ENCODE data around the gene AUTS2.

AUTS2 gene

GRCh38 chr7:70014472-70015177 lies 416.4 kb downstream of the AUTS2 start:
- DNase-seq: no peak

- no peak for DNase-seq
Measured at GRCh38 chr7:70015353-70015752, 417.1 kb downstream of the AUTS2 start.

- DNase-seq: no peak
Measured at GRCh38 chr7:70016044-70016770, 417.9 kb downstream of the AUTS2 start.

GRCh38 chr7:70017357-70017756 lies 419.1 kb downstream of the AUTS2 start:
- DNase-seq: no peak

GRCh38 chr7:70018700-70019099 lies 420.4 kb downstream of the AUTS2 start:
- DNase-seq: no peak

DNA sequence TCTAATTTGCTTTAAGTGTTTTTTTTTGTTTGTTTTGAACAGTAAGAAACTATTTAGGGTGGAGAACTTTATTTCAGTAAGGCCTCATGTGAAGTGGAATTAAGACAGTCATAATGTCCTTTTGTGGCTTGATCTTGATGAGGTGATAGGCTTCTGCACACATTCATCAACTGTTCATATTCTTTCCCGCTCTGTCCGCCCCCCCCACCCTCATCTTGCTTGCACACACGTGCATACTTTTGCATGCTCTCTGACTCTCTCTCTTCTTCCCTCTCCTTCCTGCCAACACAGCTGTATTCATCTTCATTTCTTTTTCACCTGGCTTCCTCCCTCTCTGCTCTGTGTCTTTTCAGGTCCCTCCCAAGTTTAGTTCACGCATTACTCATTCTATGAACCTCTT lies 429.6 kb downstream of the AUTS2 start:
- DNase-seq: no peak

DNA sequence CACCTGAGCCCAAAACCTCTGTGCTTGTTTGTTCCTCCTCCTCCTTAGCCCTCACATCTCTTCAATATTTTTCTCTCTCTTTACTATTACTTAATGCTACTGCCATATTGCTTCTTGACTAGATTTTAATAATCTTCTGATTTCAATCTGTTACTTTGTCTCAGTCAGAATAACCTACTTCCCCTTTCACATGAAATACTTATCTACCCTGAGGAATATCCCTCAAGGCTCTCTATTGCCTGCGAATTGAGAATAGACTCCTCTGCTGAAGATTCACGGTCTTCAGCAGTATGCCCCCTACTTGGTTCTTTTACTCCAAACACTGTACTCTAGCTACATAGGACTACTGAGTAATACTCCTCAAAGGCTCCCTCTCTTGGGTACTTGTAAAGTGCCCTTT lies 430.3 kb downstream of the AUTS2 start:
- no peak for DNase-seq

DNA sequence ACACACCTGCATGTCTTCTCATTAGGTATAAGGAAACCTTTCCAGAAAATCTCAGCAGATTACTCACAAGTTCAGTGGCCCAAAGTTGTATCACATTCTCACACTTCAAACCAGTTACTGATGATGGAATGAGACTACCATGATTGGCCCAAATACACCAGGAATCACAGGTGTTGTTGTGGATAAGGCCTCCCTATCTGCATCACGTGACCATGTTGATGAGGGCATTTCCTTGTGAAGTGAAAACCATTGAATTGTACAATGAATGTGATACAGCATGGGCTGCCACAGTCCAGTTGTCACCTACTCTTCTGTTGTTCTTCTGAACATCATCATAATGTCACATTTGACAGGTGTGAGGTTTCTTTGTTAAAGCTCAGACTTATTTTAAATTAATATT lies 431.7 kb downstream of the AUTS2 start:
- DNase-seq: no peak

GRCh38 chr7:70030745-70031144 lies 432.5 kb downstream of the AUTS2 start:
- DNase-seq: no peak

DNA sequence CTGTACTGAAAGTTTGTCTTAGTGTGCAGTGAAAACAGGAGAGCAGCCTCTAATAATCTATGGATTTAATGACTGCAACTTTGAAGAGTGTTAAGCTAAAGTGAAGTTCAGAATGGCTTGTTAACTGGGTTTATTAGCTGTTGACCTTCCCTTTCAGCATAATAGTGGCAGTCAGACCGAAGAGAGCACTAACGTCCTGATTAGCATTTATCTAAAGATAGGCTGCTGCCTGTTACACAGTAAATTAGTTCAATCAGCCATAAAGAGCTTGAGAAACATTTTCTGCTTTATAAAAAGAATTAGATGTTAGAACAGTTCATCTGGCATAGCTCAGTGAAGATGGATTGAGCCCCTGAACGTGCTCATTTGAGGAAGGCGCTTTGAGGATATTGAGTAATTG lies 433.0 kb downstream of the AUTS2 start:
- DNase-seq: no peak

DNA sequence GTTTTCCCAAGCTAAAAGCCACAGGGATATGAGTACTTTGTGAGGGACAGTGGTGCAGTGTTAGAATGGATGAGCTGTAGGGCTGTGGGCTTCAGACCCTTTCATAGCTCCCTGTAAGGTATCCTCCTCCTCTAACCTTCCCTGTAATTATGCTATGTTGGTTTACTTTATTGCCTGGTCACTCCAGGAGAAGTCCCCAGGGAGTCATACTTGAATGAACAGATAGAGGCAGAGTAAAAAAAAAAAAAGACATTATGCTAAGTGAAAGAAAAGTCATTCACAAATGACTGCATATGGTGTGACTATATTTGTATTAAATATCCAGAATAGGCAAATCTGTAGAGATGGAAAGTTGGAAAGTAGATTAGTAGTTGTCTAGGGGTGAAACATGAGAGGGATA lies 434.4 kb downstream of the AUTS2 start:
- DNase-seq: no peak

DNA sequence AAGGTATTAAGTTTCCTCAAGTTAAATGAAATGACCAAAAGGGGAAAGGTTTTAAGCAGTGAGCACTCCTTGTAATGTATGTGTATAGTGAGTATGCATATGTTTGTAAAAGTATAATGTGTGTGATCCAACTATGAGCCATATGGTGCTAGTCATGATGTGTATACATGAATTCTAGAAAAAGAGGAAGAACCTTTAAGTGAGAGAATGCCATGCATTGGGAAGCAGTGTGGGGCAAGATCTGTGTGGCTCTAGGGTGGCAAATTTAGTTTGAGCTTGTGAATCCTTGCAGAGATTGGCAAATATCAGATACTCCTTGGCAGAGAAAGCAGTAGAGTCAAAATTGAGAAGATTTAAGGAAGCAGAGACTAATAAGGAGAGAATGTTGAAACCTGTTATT lies 435.0 kb downstream of the AUTS2 start:
- no peak for DNase-seq

DNA sequence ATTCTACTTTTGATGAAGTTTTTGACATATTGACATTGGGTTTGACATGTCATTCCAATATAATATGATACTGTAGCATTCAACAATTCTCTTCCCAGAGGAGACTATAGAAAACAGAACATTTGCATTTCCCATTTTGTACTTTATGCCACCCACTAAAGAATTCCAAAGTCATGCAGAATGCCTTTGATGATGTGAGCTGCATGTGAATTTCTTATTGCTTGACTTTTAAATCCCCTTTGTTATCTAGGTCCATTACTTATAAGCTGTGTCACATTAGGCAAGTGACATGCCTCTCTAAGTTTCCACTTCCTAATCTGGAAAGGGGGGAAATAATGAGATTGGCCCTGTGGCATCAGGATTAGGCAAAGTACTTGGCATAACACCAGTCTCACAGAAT lies 436.7 kb downstream of the AUTS2 start:
- no peak for DNase-seq

DNA sequence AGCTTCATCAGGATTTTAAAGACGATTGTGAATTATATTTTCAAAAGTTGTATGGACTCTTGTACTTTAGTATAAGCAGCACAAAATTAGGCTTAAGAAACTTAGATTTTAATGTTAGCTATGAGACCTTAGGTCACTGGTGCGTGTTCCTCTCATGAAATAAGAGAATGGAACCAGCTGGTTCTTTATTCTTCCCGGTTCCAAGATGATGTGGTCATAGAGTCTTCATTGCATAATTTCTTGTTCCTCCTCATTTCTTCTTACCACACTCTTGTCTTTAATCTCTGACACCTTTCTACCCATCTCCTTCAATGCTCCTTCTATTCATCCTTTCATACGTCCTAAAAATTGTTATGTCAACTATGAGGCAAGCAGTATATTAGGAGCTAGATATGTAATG lies 437.2 kb downstream of the AUTS2 start:
- DNase-seq: no peak

DNA sequence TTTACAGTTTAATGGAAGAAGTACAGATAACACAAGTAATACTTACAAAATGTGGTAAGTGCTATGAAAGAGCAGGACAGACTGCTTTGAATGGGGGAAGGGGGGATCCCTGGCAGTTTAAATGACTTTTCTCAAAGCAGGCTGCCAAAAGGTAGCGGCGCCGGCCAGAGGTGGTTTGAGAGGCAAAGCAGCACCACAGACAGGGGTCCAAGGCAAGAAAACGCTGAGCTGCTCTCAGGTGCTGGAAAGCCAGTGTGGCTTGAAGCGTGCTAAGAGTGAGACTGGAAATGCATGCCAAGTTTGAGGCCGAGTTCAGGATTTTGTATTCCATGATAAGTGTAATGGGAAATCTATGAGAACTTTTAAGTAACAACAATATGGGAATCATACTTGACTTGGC lies 437.7 kb downstream of the AUTS2 start:
- no peak for DNase-seq

DNA sequence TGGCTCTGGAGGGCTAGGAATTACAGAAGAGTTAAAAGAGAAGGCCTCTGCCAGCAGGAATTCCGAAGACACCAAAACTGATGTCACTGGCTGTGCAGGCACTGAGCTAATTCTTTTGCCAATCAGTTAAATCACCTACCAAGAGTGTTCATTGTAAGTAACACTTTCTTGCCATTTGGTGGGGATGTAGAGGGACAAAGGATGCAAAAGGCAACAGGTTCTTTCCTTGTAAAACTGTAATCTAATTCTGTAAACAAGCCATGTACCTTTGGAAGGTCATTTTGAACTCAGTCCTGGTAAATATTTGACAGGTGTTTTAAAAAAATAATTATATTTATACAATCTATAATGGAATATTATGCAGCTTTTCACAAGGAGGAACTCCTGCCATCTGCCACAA lies 438.4 kb downstream of the AUTS2 start:
- DNase-seq: no peak

GRCh38 chr7:70037171-70037933 lies 439.1 kb downstream of the AUTS2 start:
- DNase-seq: no peak

DNA sequence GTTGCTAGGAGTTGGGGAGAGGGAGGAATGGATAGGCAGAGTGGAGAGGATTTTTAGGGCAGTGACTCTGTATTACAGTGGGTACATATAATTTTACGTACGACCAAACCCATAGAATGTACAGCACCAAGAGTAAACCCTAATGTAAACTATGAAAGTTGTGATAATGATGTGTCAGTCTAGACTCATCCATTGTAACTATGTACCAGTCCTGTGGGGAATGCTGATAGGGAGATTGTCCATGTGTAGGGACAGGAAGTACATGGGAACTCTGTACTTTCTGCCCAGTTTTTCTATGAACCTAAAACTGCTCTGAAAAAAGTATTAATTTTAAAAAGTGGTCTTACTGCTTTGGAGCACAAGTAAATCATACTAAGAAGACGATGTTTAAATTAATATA lies 441.8 kb downstream of the AUTS2 start:
- no peak for DNase-seq

- no peak for DNase-seq
Measured at GRCh38 chr7:70040970-70041766, 442.9 kb downstream of the AUTS2 start.

DNA sequence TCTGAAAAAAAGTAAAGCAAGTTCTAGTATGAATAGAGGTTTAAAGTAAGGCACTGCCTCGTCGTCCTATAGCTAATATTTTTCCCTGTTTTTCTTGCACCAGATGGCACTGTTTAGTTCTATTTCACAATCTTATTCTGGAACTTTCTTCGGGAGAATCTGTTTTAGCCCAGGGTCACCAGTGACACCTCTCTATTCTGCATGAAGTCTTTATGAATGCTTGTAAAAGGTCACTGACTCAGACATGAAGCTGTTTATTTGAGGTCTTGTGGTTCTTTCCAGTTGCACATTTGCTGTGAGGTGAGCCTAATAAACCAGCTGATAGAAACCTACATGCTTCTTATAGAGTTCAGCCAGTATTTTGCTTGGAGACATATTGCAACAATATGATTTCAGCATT lies 444.3 kb downstream of the AUTS2 start:
- DNase-seq: no peak

- DNase-seq: no peak
Measured at GRCh38 chr7:70043015-70043538, 444.8 kb downstream of the AUTS2 start.

- no peak for DNase-seq
Measured at GRCh38 chr7:70044064-70044463, 445.8 kb downstream of the AUTS2 start.

GRCh38 chr7:70044525-70044924 lies 446.2 kb downstream of the AUTS2 start:
- DNase-seq: no peak

Measured in T-helper 1 cell (primary cell).